ENCODE measurements around the gene ODF4.

GRCh38 chr17:8391711-8392110, 52.1 kb downstream of the ODF4 start:
- TF ChIP-seq CTCF (IDR thresholded peaks at IDR 0.05; ENCODE audit: low read depth, low read length) (no peak), EZH2phosphoT487 (IDR thresholded peaks at IDR 0.05; ENCODE audit: low read depth) (no peak)
